AG04449 (cell line): ENCODE data around the gene SDK1.

Source experiments
- CTCF ChIA-PET: fragments of 350-600 bp; formaldehyde crosslinking; extraction: SDS; loops from one replicate; lab custom pipeline; 2021; ENCODE audit warnings: antibody characterized with exemption; lab: Yijun Ruan, JAX
- POLR2A ChIA-PET: fragments of 400-600, 350-600 bp; formaldehyde crosslinking; extraction: SDS; loops from one replicate; lab custom pipeline; 2020; ENCODE audit warnings: antibody characterized with exemption, inconsistent platforms; lab: Yijun Ruan, JAX
- DNase-seq: peaks from one replicate; pipeline ENCODE4 v3.0.0-alpha.2; 2010; ENCODE audit warnings: low read depth, low spot score
- H3K4me3 ChIP-seq: 2 replicates; pipeline ENCODE4 v1.5.1; 2011; ENCODE audit warnings: low read depth, mild to moderate bottlenecking, control low read depth, low read length
- CTCF ChIP-seq: IDR thresholded peaks from one replicate; pipeline ENCODE4 v1.5.1; 2011; ENCODE audit warnings: mild to moderate bottlenecking, moderate library complexity, low read length, control low read depth, inconsistent platforms; ENCODE audit not compliant: insufficient read depth; ENCODE audit errors: missing control alignments

SDK1 gene

GRCh38 chr7:3956949-3957348 is 655.9 kb downstream of the SDK1 start:
- no peak for DNase-seq
- no peak overlapping the region for H3K4me3 ChIP-seq
- CTCF ChIA-PET = no interaction called here
- TF ChIP-seq CTCF = no peak
- POLR2A ChIA-PET = no interaction called here

- no peak for DNase-seq
- TF ChIP-seq CTCF = no peak
- no peak overlapping the region for H3K4me3 ChIP-seq
- CTCF ChIA-PET = no interaction called here
- POLR2A ChIA-PET = no interaction called here
Measured at GRCh38 chr7:3957472-3958108, 656.5 kb downstream of the SDK1 start.

- no peak for DNase-seq
- TF ChIP-seq CTCF = no peak
- CTCF ChIA-PET = no interaction called here
- POLR2A ChIA-PET = no interaction called here
- H3K4me3 ChIP-seq = no peak overlapping the region
Measured at GRCh38 chr7:3958109-3958483, 657.0 kb downstream of the SDK1 start.

GRCh38 chr7:3959364-3959763 is 658.3 kb downstream of the SDK1 start:
- ChIA-PET CTCF (no interaction called here), POLR2A (no interaction called here)
- no peak for DNase-seq
- H3K4me3 ChIP-seq = no peak overlapping the region
- TF ChIP-seq CTCF = no peak

GRCh38 chr7:3960050-3960763 is 659.2 kb downstream of the SDK1 start:
- no peak overlapping the region for H3K4me3 ChIP-seq
- TF ChIP-seq CTCF = no peak
- DNase-seq = no peak
- ChIA-PET POLR2A (no interaction called here), CTCF (no interaction called here)

GRCh38 chr7:3960942-3961341 is 659.9 kb downstream of the SDK1 start:
- ChIA-PET POLR2A (no interaction called here), CTCF (no interaction called here)
- no peak for DNase-seq
- TF ChIP-seq CTCF = no peak
- H3K4me3 ChIP-seq = no peak overlapping the region
